Suprapubic skin (tissue), 4 donors: Measurements from ENCODE around the gene PDE6H. TPM values are rescaled to one million over a fixed set of nuclear protein-coding genes. Genes with fewer than 3 reads are reported as not detected.

ENCODE experiments used
- DNase-seq, 2 donors: peaks; one replicate each; pipeline ENCODE4 v3.0.0-alpha.2; 2019; ENCODE audit warnings: low spot score in 2 of 2
- H3K27ac ChIP-seq: fragments of 200-600 bp; sonication (generic); one replicate; pipeline ENCODE4 v1.5.1; 2019
- H3K27me3 ChIP-seq: fragments of 200-600 bp; sonication (generic); one replicate; pipeline ENCODE4 v1.5.1; 2019
- H3K36me3 ChIP-seq: fragments of 200-600 bp; sonication (generic); one replicate; pipeline ENCODE4 v1.5.1; 2019
- H3K4me1 ChIP-seq: fragments of 200-600 bp; sonication (generic); one replicate; pipeline ENCODE4 v1.5.1; 2019
- H3K4me3 ChIP-seq: fragments of 200-600 bp; sonication (generic); one replicate; pipeline ENCODE4 v1.5.1; 2019; ENCODE audit warnings: mild to moderate bottlenecking
- H3K9me3 ChIP-seq: fragments of 200-600 bp; sonication (generic); one replicate; pipeline ENCODE4 v1.5.1; 2019
- CTCF ChIP-seq, 2 donors: fragments of 200-600 bp in 1 of 2; fragments of 450-650 bp in 1 of 2; sonication (generic) in 1 of 2; IDR thresholded peaks; one replicate each; pipeline ENCODE4 v1.5.1; 2016 to 2019; ENCODE audit warnings: antibody characterized with exemption in 2 of 2, mild to moderate bottlenecking in 1 of 2, moderate library complexity in 1 of 2
- EP300 ChIP-seq: sonication (generic); formaldehyde crosslinking; IDR thresholded peaks from one replicate; pipeline ENCODE4 v1.6.1; 2017; ENCODE audit warnings: antibody characterized with exemption
- POLR2A ChIP-seq, 2 donors: fragments of 450-650 bp; IDR thresholded peaks; one replicate each; pipeline ENCODE4 v1.6.1; 2017; ENCODE audit warnings: antibody characterized with exemption in 2 of 2, mild to moderate bottlenecking in 2 of 2, moderate library complexity in 2 of 2
- POLR2AphosphoS5 ChIP-seq, 3 donors: sonication (generic); formaldehyde crosslinking; IDR thresholded peaks; one replicate each; pipeline ENCODE4 v1.6.1; 2017; ENCODE audit warnings: antibody characterized with exemption in 3 of 3
- WGBS: methylation state at CpG from one replicate; pipeline ENCODE4 v1.1.5; 2018; 5-methylcytosine and 5-hydroxymethylcytosine counted together
- total RNA-seq, 4 donors: library from RNA; depleted of rRNA; stranded (reverse); fragments of >200 nt; gene quantifications; one replicate each; pipeline ENCODE4 v1.1.0, GENCODE V29; 2016

The PDE6H gene
- total RNA-seq, 4 donors from 2014 or later, result not detected

DNA sequence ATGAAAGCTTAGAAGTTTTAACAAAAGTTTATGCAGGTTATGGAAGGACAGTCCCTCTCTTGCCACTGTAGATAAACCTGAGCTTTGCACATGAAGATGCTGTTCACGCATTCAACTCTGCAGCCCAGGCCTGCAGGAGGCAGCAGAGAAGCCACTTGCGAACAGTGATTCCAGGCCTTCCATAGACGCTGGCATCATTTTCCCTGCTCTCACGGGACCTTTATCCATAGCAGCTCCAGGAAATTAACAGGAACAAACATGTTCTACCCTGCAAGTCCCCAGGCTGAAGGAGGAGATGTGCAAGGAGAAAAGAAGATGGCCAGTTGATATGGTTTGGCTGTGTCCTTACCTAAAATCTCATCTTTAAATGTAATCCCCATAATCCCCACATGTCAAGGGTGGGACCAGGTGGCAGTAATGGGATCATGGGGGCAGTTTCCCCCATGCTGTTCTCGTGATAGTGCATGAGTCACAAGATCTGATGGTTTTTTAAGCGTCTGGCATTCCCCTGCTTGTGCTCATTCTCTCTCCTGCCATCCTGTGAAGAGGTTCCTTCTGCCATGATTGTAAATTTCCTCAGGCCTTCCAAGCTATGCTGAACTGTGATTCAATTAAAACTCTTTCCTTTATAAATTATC, 36.5 kb upstream of the PDE6H start:
- Histone ChIP-seq H3K27ac (no peak overlapping the region), H3K4me3 (no peak overlapping the region), H3K27me3 (no peaks in the 10 kb centered on the region), H3K9me3 (no peaks in the 10 kb centered on the region), H3K4me1 (peaks cover 3% of the 10 kb centered on the region), H3K36me3 (peaks cover 2% of the 10 kb centered on the region)
- no peak for DNase-seq
- no peak for TF ChIP-seq POLR2A (IDR thresholded peaks at IDR 0.05)
- TF ChIP-seq EP300, result no peak
- no peak for TF ChIP-seq POLR2AphosphoS5 (IDR thresholded peaks at IDR 0.05)
- WGBS, result 81% methylated on average over 6 of the region's 6 CpGs

DNA sequence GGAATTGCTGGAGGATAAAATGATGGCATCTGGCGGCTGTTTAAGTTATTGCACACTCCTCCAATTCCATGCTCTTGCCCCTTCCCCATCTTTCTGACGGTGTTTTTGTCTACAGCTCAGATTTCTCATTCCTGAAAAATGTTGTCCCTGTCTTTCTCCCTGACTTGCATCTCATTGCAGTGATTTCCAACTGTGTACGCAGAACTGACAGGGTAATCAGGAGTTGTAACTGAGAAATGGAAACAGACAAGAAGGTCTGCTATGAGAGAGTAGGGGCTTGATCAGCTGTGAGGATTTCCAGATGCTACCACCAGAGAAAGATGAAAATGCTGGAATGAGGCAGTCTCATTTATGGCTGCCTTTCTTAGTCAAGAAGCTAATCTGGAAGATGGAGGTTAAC, 35.8 kb upstream of the PDE6H start:
- H3K36me3 ChIP-seq, result peaks cover 9% of the 10 kb centered on the region
- H3K27ac ChIP-seq, result no peak overlapping the region
- no peaks in the 10 kb centered on the region for H3K27me3 ChIP-seq
- no peaks in the 10 kb centered on the region for H3K4me1 ChIP-seq
- H3K9me3 ChIP-seq, result no peaks in the 10 kb centered on the region
- 93% methylated on average over 3 of the region's 3 CpGs for WGBS
- H3K4me3 ChIP-seq, result no peak overlapping the region
- DNase-seq, result no peak
- TF ChIP-seq POLR2AphosphoS5 (IDR thresholded peaks at IDR 0.05), result no peak
- no peak for TF ChIP-seq EP300
- TF ChIP-seq CTCF (IDR thresholded peaks at IDR 0.05), result no peak
- TF ChIP-seq POLR2A (IDR thresholded peaks at IDR 0.05), result no peak

- 86% methylated on average over 1 of the region's 1 CpG for WGBS
- DNase-seq, result no peak
- H3K4me3 ChIP-seq, result no peak overlapping the region
- H3K4me1 ChIP-seq, result no peaks in the 10 kb centered on the region
- TF ChIP-seq POLR2AphosphoS5 (IDR thresholded peaks at IDR 0.05) (no peak), CTCF (IDR thresholded peaks at IDR 0.05) (no peak), EP300 (no peak), POLR2A (IDR thresholded peaks at IDR 0.05) (no peak)
- H3K27me3 ChIP-seq, result no peaks in the 10 kb centered on the region
- H3K27ac ChIP-seq, result no peak overlapping the region
- H3K9me3 ChIP-seq, result no peaks in the 10 kb centered on the region
- peaks cover 16% of the 10 kb centered on the region for H3K36me3 ChIP-seq
Observed at GRCh38 chr12:14937689-14938088, 35.2 kb upstream of the PDE6H start.

- no peak within 1 kb of the TSS for H3K27ac ChIP-seq
- no peaks in the 10 kb centered on the region for H3K9me3 ChIP-seq
- no peak for DNase-seq
- H3K4me1 ChIP-seq, result no peaks in the 10 kb centered on the region
- H3K36me3 ChIP-seq, result peaks cover 17% of the 10 kb centered on the region
- no peak for TF ChIP-seq EP300
- TF ChIP-seq POLR2AphosphoS5 (IDR thresholded peaks at IDR 0.05), result no peak
- WGBS, result 93% methylated on average over 3 of the region's 3 CpGs
- no peaks in the 10 kb centered on the region for H3K27me3 ChIP-seq
- H3K4me3 ChIP-seq, result no peak within 1 kb of the TSS
Observed at GRCh38 chr12:14938301-14938700, 34.5 kb upstream of the PDE6H start, which contains the start of gene ERP27. Gene ERP27, minus strand, starts transcription at chr12:14938537. Its CDS starts 29 bp downstream, at chr12:14938508.

DNA sequence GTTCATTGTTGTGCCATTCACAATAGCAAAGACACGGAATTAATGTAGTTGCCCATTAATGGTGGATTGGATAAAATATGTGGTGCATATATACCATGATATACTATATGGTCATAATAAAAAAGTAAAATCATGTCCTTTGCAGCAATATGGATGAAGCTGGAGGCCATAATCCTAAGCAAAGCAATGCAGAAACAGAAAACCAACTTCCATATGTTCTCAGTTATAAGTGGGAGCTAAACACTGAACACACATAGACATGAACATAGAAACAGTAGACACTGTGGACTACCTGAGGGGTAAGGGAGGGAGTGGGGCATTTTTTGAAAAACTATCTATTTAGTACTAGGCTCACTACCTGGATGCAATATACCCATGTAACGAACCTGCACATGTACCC, 31.5 kb upstream of the PDE6H start:
- 95% methylated on average over 2 of the region's 2 CpGs for WGBS
- TF ChIP-seq POLR2AphosphoS5 (IDR thresholded peaks at IDR 0.05) (no peak), CTCF (IDR thresholded peaks at IDR 0.05) (no peak), EP300 (no peak), POLR2A (IDR thresholded peaks at IDR 0.05) (no peak)
- Histone ChIP-seq H3K27me3 (no peaks in the 10 kb centered on the region), H3K4me1 (peaks cover 7% of the 10 kb centered on the region), H3K27ac (no peak overlapping the region), H3K4me3 (no peak overlapping the region), H3K36me3 (peaks cover 31% of the 10 kb centered on the region), H3K9me3 (no peaks in the 10 kb centered on the region)
- DNase-seq, result no peak

DNA sequence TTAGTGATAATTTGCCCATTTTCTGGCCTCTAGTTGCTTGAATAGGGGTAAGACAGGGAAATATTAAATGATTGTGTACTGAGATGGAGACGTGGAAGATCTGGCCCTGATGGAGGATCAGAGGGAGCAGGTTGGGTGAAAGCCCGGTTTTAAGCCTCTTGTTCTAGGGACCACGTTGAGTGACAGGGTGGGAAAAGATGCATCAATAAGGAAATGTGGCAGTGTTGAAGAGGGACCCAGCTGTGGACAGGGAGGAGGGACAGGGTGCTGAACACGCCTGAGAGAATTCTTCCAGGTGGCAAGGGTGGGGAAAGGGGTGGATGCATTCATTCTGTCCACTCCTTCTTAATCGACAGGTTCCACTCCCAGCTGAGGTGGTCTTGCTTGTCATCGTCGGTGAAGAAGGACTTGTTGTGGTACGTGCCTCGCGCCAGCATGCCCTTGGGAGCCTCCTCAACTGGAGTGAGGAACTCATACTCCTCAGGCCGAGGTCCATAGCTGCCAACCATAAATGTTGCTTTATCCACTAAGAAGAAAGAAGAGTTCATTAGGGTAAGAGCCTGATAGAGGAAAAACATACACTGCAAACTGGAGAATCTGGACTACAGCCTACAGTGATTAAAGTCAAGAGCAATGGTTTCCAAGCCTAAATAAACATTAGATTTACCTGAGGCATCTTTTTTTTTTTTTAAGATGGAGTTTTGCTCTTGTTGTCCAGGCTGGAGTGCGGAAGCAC, 30.5 kb upstream of the PDE6H start:
- H3K36me3 ChIP-seq, result peaks cover 32% of the 10 kb centered on the region
- 91% methylated on average over 12 of the region's 12 CpGs for WGBS
- H3K27ac ChIP-seq, result no peak overlapping the region
- H3K4me1 ChIP-seq, result peaks cover 17% of the 10 kb centered on the region
- DNase-seq, result no peak
- H3K9me3 ChIP-seq, result no peaks in the 10 kb centered on the region
- H3K4me3 ChIP-seq, result no peak overlapping the region
- no peaks in the 10 kb centered on the region for H3K27me3 ChIP-seq
- TF ChIP-seq POLR2AphosphoS5 (IDR thresholded peaks at IDR 0.05) (no peak), CTCF (IDR thresholded peaks at IDR 0.05) (no peak), POLR2A (IDR thresholded peaks at IDR 0.05) (no peak)
